ENCODE data around the gene RASAL2.
"Not testable (repeated sequence)": the region's sequence is repeated elsewhere in the genome, so short reads cannot be mapped to it uniquely, and the experiment has no call there.

Gene RASAL2

DNA sequence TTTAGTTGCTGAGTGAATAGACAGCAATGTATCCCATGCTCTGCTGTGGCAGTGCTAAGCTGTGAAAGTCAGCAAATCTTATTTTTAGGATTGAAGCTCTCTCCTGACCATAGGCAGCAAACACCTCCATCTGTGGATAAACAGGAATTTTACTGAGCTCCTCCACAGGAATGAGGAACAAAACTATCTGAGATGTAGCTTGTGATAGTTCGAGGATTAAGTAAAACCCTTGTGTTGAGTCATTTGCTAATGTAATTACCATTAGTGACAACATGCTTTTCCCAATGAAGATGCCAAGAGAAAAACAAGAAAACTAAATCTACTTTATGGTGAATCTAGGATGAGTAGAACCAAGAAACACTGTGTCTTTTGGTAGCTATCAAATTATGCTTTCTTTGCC, 280.1 kb downstream of the RASAL2 start:
- Histone ChIP-seq H3K27me3 (replicated peaks; ENCODE audit: control insufficient read depth, insufficient read depth, low read length) (no peaks in the 10 kb centered on the region), H3K4me3 (ENCODE audit: low read length) (no peak overlapping the region), H3K9ac (ENCODE audit: low read length) (no peak overlapping the region), H3K9me3 (ENCODE audit: control insufficient read depth, low read length) (no peaks in the 10 kb centered on the region), H3K4me1 (ENCODE audit: control insufficient read depth, insufficient read depth, low read length) (peaks cover 27% of the 10 kb centered on the region), H3K36me3 (ENCODE audit: control insufficient read depth, insufficient read depth, low read length, severe bottlenecking) (no peaks in the 10 kb centered on the region)
- peak; percentile 47 for DNase-seq (ENCODE audit: low read depth)

GRCh38 chr1:178376008-178376407, 282.1 kb downstream of the RASAL2 start:
- no peak for DNase-seq (ENCODE audit: low read depth)
- no peaks in the 10 kb centered on the region for H3K9me3 ChIP-seq (ENCODE audit: control insufficient read depth, low read length)
- no peaks in the 10 kb centered on the region for H3K36me3 ChIP-seq (ENCODE audit: control insufficient read depth, insufficient read depth, low read length, severe bottlenecking)
- H3K4me1 ChIP-seq (ENCODE audit: control insufficient read depth, insufficient read depth, low read length), result peaks cover 27% of the 10 kb centered on the region
- no peak overlapping the region for H3K4me3 ChIP-seq (ENCODE audit: low read length)
- H3K9ac ChIP-seq (ENCODE audit: low read length), result no peak overlapping the region
- no peaks in the 10 kb centered on the region for H3K27me3 ChIP-seq (replicated peaks; ENCODE audit: control insufficient read depth, insufficient read depth, low read length)

GRCh38 chr1:178379807-178380206, 285.9 kb downstream of the RASAL2 start:
- Histone ChIP-seq H3K4me3 (ENCODE audit: low read length) (no peak overlapping the region), H3K9me3 (ENCODE audit: control insufficient read depth, low read length) (no peaks in the 10 kb centered on the region), H3K4me1 (ENCODE audit: control insufficient read depth, insufficient read depth, low read length) (peaks cover 1% of the 10 kb centered on the region), H3K9ac (ENCODE audit: low read length) (no peak overlapping the region), H3K36me3 (ENCODE audit: control insufficient read depth, insufficient read depth, low read length, severe bottlenecking) (no peaks in the 10 kb centered on the region), H3K27me3 (replicated peaks; ENCODE audit: control insufficient read depth, insufficient read depth, low read length) (no peaks in the 10 kb centered on the region)
- DNase-seq (ENCODE audit: low read depth), result no peak

GRCh38 chr1:178382372-178382771, 288.5 kb downstream of the RASAL2 start:
- Histone ChIP-seq H3K9ac (ENCODE audit: low read length) (no peak overlapping the region), H3K9me3 (ENCODE audit: control insufficient read depth, low read length) (no peaks in the 10 kb centered on the region), H3K4me3 (ENCODE audit: low read length) (no peak overlapping the region), H3K27me3 (replicated peaks; ENCODE audit: control insufficient read depth, insufficient read depth, low read length) (no peaks in the 10 kb centered on the region), H3K36me3 (ENCODE audit: control insufficient read depth, insufficient read depth, low read length, severe bottlenecking) (no peaks in the 10 kb centered on the region), H3K4me1 (ENCODE audit: control insufficient read depth, insufficient read depth, low read length) (no peaks in the 10 kb centered on the region)
- DNase-seq (ENCODE audit: low read depth), result no peak

GRCh38 chr1:178385662-178386061, 291.8 kb downstream of the RASAL2 start:
- DNase-seq (ENCODE audit: low read depth), result no peak
- no peaks in the 10 kb centered on the region for H3K9me3 ChIP-seq (ENCODE audit: control insufficient read depth, low read length)
- no peak overlapping the region for H3K4me3 ChIP-seq (ENCODE audit: low read length)
- H3K9ac ChIP-seq (ENCODE audit: low read length), result no peak overlapping the region
- no peaks in the 10 kb centered on the region for H3K27me3 ChIP-seq (replicated peaks; ENCODE audit: control insufficient read depth, insufficient read depth, low read length)
- no peaks in the 10 kb centered on the region for H3K36me3 ChIP-seq (ENCODE audit: control insufficient read depth, insufficient read depth, low read length, severe bottlenecking)
- peaks cover 23% of the 10 kb centered on the region for H3K4me1 ChIP-seq (ENCODE audit: control insufficient read depth, insufficient read depth, low read length)

DNA sequence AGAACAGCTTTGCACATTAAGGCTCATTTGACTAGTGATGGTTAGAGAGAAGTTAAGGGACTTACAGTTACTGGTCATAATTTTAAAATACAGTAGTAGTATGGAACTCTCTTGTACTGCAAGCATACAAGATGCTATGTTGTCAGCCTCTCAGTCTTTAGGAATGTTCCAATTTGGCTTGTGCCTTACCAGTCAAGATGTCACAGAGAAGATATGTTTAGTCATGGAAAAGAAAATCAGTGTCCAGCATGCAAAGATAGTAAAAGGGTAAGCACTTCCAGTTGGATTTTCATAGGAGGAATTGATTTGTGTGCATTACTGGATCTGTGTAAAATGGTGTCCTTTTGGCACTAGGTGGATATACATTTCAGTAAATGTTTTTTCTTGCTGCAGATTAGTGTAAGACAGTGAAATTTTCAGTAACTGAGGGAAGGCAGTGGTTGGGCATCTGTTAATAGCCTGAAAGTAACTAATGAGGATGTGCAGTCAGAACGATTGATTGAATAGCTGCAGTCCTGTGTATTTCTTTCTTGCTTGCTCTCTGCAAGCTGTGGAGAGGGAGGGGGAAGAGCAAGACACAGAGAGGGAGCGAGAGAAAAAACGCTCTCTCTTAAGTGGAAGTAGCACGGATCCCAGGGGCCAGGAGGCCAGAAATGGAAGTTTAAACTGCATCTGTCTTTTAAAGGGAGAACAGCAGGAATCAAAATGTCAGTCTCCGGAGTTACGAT, 294.7 kb downstream of the RASAL2 start:
- Histone ChIP-seq H3K9ac (ENCODE audit: low read length) (peak overlapping the region; percentile 3), H3K27me3 (replicated peaks; ENCODE audit: control insufficient read depth, insufficient read depth, low read length) (no peaks in the 10 kb centered on the region), H3K9me3 (ENCODE audit: control insufficient read depth, low read length) (no peaks in the 10 kb centered on the region), H3K4me3 (ENCODE audit: low read length) (peak overlapping the region; percentile 65), H3K36me3 (ENCODE audit: control insufficient read depth, insufficient read depth, low read length, severe bottlenecking) (peaks cover 7% of the 10 kb centered on the region), H3K4me1 (ENCODE audit: control insufficient read depth, insufficient read depth, low read length) (peaks cover 23% of the 10 kb centered on the region)
- DNase-seq (ENCODE audit: low read depth), result peak; percentile 45

DNA sequence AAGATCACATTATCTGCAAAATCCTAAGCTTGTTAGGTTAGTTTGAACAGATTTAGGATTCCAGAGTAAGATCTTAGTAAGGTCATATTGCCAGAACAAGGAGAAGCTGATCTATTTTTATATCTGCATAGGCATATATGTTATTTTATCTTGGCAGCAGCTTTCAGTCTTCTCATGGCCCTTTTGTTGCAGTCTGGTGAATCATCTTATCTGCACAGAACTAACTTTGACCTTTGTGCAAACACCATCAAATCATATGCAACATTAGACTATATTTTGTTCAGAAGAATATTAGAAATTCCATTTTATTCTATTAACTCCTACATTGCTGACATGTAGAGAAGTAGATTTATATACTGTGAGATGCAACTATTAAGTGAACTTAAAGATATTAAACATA, 295.5 kb downstream of the RASAL2 start:
- Histone ChIP-seq H3K4me3 (ENCODE audit: low read length) (peak overlapping the region; percentile 65), H3K9ac (ENCODE audit: low read length) (peak overlapping the region; percentile 3), H3K36me3 (ENCODE audit: control insufficient read depth, insufficient read depth, low read length, severe bottlenecking) (peaks cover 7% of the 10 kb centered on the region), H3K27me3 (replicated peaks; ENCODE audit: control insufficient read depth, insufficient read depth, low read length) (no peaks in the 10 kb centered on the region), H3K9me3 (ENCODE audit: control insufficient read depth, low read length) (no peaks in the 10 kb centered on the region), H3K4me1 (ENCODE audit: control insufficient read depth, insufficient read depth, low read length) (peaks cover 23% of the 10 kb centered on the region)
- peak; percentile 22 for DNase-seq (ENCODE audit: low read depth)

DNA sequence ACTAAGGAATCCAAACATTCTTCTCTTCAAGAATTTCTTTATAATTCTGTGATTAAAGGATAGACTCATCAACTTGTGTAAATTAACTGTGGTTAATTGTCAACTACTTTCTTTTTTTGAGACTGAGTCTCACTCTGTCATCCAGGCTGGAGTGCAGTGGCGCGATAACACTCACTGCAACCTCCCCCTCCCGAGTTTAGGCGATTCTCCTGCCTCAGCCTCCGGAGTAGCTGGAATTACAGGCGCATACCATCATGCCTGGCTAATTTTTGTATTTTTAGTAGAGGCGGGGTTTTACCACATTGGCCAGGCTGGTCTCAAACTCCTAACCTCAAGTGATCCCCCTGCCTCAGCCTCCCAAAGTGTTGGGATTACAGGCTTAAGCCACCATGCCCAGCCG, 296.4 kb downstream of the RASAL2 start:
- not testable (repeated sequence) for H3K9ac ChIP-seq (ENCODE audit: low read length); H3K9me3 ChIP-seq (ENCODE audit: control insufficient read depth, low read length); H3K27me3 ChIP-seq (replicated peaks; ENCODE audit: control insufficient read depth, insufficient read depth, low read length); H3K36me3 ChIP-seq (ENCODE audit: control insufficient read depth, insufficient read depth, low read length, severe bottlenecking); H3K4me3 ChIP-seq (ENCODE audit: low read length); DNase-seq (ENCODE audit: low read depth)
- H3K4me1 ChIP-seq (ENCODE audit: control insufficient read depth, insufficient read depth, low read length), result peaks cover 23% of the 10 kb centered on the region

DNA sequence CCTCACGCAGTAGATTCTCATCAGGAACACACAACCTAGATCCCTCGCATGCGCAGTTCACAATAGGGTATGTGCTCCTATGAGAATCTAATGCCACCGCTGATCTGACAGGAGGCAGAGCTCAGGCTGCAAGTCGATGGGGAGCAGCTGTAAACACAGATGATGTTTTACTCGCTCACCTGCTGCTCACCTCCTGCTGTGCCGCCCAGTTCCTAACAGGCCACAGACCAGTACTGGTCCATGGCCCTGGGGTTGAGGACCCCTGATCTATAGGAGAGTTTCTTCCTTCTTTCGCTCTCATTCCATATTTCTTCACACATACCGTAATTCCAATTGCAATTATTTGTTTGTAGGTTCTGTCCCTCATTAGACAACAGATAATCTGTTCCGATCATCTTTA, 299.5 kb downstream of the RASAL2 start:
- H3K4me3 ChIP-seq (ENCODE audit: low read length), result no peak overlapping the region
- no peaks in the 10 kb centered on the region for H3K9me3 ChIP-seq (ENCODE audit: control insufficient read depth, low read length)
- H3K36me3 ChIP-seq (ENCODE audit: control insufficient read depth, insufficient read depth, low read length, severe bottlenecking), result peaks cover 7% of the 10 kb centered on the region
- no peak overlapping the region for H3K9ac ChIP-seq (ENCODE audit: low read length)
- no peaks in the 10 kb centered on the region for H3K27me3 ChIP-seq (replicated peaks; ENCODE audit: control insufficient read depth, insufficient read depth, low read length)
- no peak for DNase-seq (ENCODE audit: low read depth)
- H3K4me1 ChIP-seq (ENCODE audit: control insufficient read depth, insufficient read depth, low read length), result peaks cover 19% of the 10 kb centered on the region

- no peak for DNase-seq (ENCODE audit: low read depth)
- peaks cover 4% of the 10 kb centered on the region for H3K36me3 ChIP-seq (ENCODE audit: control insufficient read depth, insufficient read depth, low read length, severe bottlenecking)
- no peaks in the 10 kb centered on the region for H3K4me1 ChIP-seq (ENCODE audit: control insufficient read depth, insufficient read depth, low read length)
- no peak overlapping the region for H3K9ac ChIP-seq (ENCODE audit: low read length)
- H3K9me3 ChIP-seq (ENCODE audit: control insufficient read depth, low read length), result no peaks in the 10 kb centered on the region
- H3K4me3 ChIP-seq (ENCODE audit: low read length), result no peak overlapping the region
- no peaks in the 10 kb centered on the region for H3K27me3 ChIP-seq (replicated peaks; ENCODE audit: control insufficient read depth, insufficient read depth, low read length)
Measured at GRCh38 chr1:178396789-178397188, 302.9 kb downstream of the RASAL2 start.

GRCh38 chr1:178397678-178398077, 303.8 kb downstream of the RASAL2 start:
- Histone ChIP-seq H3K4me3 (ENCODE audit: low read length) (no peak overlapping the region), H3K9ac (ENCODE audit: low read length) (no peak overlapping the region), H3K36me3 (ENCODE audit: control insufficient read depth, insufficient read depth, low read length, severe bottlenecking) (no peaks in the 10 kb centered on the region), H3K27me3 (replicated peaks; ENCODE audit: control insufficient read depth, insufficient read depth, low read length) (no peaks in the 10 kb centered on the region), H3K4me1 (ENCODE audit: control insufficient read depth, insufficient read depth, low read length) (no peaks in the 10 kb centered on the region), H3K9me3 (ENCODE audit: control insufficient read depth, low read length) (no peaks in the 10 kb centered on the region)
- DNase-seq (ENCODE audit: low read depth), result peak; percentile 52

DNA sequence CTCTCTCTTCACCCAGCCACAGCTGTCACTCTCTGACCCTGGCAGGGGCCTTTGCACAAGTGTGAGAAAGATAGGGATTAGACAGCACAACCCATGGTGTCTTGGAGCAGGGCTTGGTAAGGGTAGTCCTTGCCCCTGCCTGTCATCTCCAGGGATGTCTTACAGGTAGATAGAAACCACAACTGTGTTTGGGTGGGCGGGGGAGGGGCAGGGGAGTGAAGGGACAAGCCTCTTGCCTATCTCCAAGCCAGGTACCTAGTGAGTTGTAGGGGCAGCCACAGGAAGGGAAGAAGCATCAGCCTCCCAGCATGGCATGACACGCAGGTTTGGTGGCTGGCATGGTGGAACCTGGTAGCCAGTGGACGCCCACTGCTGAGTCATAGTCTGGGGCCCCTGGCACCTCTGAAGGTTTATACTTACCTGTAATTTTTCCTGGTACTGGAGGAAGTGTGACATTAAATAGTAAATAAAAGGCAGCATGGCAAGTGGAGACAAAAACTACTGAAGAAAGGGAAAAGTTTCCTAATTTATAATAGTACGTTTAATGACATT, 305.3 kb downstream of the RASAL2 start:
- Histone ChIP-seq H3K4me1 (ENCODE audit: control insufficient read depth, insufficient read depth, low read length) (no peaks in the 10 kb centered on the region), H3K9me3 (ENCODE audit: control insufficient read depth, low read length) (no peaks in the 10 kb centered on the region), H3K4me3 (ENCODE audit: low read length) (no peak overlapping the region), H3K9ac (ENCODE audit: low read length) (no peak overlapping the region), H3K36me3 (ENCODE audit: control insufficient read depth, insufficient read depth, low read length, severe bottlenecking) (no peaks in the 10 kb centered on the region), H3K27me3 (replicated peaks; ENCODE audit: control insufficient read depth, insufficient read depth, low read length) (no peaks in the 10 kb centered on the region)
- no peak for DNase-seq (ENCODE audit: low read depth)

Measured in adipocyte (in vitro differentiated cells).